ENCODE data around the gene PGA5.

Gene PGA5

DNA sequence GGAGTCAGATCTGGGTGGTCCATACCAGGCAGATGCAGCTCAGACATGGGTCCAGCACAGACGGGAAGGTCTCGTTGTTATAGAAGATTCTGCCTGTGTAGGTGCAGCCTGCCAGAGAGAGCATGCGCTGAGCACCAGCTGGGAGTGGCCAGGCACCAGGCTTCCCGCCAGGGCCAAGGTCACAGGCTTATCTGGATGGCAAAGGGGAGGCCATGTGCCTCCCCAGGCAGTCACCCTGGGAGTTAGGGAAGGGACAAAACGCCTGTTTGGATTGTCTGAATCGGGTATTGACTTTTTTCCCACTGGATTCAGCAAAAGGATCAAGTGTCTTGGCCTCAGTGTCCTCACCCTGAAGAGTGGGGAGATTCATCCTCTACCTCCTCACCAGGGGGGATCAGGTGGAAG is 26.5 kb downstream of the PGA5 start:
- DNase-seq (ENCODE audit: low read depth), result no peak

- DNase-seq (ENCODE audit: low read depth), result no peak
Measured at GRCh38 chr11:61268588-61269250, 27.7 kb downstream of the PGA5 start.

DNA sequence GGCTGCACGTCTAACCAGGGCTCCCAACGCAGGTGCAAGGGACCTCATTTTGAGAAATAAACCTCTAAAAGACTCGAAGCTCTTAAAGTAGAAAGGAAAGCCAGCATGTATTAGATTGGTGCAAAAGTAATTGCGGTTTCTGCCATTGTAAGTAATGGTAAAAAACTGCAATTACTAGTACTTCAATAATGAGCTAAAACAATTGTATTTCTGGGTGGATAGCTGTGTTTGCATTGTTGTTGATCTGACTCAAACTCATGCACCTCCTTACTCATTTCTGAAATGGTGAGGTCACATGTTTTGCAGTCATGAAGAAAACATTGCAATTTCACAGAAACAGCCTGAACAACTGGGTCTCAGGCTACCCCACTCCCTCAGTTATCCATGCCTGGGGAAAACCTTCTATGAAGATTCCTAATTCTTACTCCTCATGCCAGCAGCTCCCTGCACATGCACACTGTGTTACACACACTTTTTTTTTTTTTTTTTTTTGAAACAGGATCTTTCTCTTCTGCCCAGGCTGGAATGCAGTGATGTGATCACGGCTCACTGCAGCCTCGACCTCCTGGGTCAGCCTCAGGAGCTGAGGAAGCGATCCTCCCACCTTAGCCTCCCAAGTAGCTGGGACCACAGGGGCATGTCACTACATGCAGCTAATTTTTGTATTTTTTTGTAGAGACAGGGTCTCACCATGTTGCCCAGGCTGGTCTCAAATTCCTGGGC is 29.5 kb downstream of the PGA5 start:
- no peak for DNase-seq (ENCODE audit: low read depth)

DNA sequence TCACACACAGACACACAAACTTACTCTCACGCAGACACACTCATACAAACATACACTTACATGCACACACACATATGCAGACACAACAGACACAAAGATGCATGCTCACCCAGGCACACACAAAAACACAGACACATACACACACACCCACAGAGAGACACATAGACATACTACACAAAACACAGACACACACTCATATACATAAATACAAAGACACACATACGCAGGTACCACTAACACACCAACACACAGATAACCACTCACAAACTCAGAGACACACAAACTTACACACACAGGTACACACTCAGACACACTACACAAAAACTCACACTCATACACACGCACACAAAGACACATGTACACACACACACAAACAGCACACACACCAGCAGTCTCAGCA is 31.8 kb downstream of the PGA5 start:
- DNase-seq (ENCODE audit: low read depth), result no peak

DNA sequence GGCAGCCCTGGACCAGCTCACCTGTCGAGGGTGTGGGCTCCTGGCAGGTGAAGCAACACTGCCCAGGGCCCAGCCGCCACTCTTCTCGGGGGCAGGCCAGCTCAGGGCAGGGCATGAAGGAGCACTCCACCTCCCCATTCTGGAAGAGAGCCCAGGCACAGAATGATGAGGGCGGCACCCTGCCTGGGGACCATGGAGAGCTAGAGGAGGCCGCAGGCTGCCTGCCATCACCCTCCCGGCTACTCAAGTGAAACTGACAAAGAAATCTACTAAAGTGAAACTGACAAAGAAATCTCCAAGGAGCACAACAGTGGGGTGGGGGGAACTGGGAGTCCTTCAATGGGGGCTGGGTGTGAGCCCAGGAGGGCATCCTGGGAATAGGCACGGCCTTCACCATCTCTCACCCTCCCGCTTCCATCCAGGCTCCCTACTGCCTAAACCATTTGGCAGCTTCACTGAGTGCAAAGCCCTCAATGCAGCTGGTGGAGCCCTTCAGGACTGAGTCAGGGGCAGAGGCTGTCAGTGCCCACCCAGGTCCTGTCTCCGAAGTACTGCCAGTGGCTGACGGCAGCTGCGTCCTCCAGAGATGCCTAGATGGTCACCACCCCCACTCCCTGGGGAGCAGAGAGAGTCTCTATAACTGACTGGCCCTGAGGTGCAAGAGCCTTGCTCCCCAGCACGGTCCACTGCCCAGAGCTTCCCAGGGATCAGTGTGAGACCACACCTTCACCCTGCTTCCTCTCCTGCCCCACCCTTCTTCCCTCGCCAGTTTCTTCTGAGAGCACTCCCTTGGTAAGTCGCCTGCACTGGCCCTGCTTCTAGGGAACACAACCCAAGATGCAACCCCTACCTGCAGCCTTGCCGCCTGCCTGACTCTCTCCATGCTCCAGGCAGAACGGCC is 32.5 kb downstream of the PGA5 start:
- DNase-seq (ENCODE audit: low read depth), result no peak

- no peak for DNase-seq (ENCODE audit: low read depth)
Measured at GRCh38 chr11:61274084-61274483, 33.1 kb downstream of the PGA5 start.

GRCh38 chr11:61275191-61275590 is 34.2 kb downstream of the PGA5 start:
- DNase-seq (ENCODE audit: low read depth), result no peak

- no peak for DNase-seq (ENCODE audit: low read depth)
Measured at GRCh38 chr11:61277186-61278000, 36.4 kb downstream of the PGA5 start.

GRCh38 chr11:61278001-61278470 is 37.1 kb downstream of the PGA5 start:
- DNase-seq (ENCODE audit: low read depth), result no peak

DNA sequence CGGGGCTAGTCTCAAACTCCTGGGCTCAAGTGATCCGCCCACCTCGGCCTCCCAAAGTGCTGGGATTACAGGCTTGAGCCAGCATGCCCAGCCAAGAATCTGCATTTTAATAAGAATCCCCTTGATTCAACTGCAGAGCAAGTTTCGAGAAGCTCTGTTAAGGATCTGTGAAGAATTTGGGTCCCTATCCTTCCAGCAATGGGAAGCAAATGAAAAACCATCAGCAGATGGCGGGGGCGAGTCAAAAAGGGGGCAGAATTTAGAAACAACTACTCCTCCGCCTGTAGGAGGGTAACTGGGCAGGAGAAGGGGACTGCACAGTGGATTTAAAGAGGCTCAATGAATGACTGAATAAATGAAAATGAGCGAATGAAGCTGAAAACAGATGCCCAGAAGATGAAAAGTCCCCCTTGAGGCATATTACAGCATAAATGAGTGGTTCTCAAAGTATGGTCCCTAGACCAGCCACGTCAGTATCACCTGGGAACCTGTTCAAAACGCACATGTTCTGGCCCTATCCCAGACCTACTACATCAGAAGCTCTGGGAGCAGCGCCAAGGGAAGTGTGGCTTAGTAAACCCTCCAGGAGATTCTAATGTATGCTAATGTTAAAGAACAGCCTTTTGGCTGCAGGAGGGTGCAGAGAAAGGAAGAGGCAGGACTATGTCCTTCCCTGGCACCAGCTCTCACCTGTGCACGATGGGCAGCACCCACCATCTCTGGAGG is 39.1 kb downstream of the PGA5 start:
- DNase-seq (ENCODE audit: low read depth), result no peak

GRCh38 chr11:61280883-61281580 is 40.1 kb downstream of the PGA5 start:
- DNase-seq (ENCODE audit: low read depth), result no peak

DNA sequence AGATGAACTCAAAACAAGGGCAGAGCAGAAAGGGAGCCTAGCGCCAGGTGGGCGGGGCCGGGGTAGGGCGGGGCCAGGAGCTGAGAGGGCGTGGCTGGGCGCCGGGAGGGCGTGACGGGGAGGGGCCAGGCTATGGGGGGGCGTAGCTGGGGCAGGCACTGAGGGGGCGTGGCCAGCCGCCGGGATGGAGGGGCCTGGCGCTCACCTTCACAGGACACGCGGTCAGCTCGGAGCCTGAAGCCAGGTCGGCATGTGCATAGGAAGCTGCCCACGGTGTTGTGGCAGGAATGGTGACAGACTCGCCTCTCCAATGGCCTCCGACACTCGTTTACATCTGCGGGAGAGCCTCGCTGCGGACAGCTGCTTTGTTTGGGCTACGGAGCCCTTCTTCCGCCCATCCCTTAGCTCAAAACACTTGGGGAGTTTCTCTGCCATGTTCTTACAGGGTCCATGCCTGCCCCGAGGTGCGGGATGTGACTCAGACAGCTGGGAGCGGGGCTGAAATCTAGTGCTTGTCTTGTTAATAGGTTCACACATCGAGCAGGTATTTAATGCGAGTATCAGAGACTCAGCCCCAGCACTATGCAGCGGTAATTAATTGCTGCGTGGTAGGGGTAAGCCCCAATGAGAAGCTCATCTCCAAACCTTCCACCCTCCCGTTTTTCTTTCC is 40.7 kb downstream of the PGA5 start:
- no peak for DNase-seq (ENCODE audit: low read depth)

- DNase-seq (ENCODE audit: low read depth), result no peak
Measured at GRCh38 chr11:61283613-61284012, 42.6 kb downstream of the PGA5 start.

- no peak for DNase-seq (ENCODE audit: low read depth)
Measured at GRCh38 chr11:61287338-61287977, 46.5 kb downstream of the PGA5 start.

- DNase-seq (ENCODE audit: low read depth), result no peak
Measured at GRCh38 chr11:61290905-61291690, 50.1 kb downstream of the PGA5 start.

- no peak for DNase-seq (ENCODE audit: low read depth)
Measured at GRCh38 chr11:61292356-61292755, 51.4 kb downstream of the PGA5 start.

GRCh38 chr11:61293867-61294716 is 53.1 kb downstream of the PGA5 start:
- DNase-seq (ENCODE audit: low read depth), result no peak

All from stimulated activated CD8-positive, alpha-beta memory T cell treated with anti-CD3 and anti-CD28 coated beads, Interleukin-15, amount 100 ng/mL, for 1 hour (primary cell).